ENCODE data around the gene AKAP8L.
"Not testable (repeated sequence)": the region's sequence is repeated elsewhere in the genome, so short reads cannot be mapped to it uniquely, and the experiment has no call there.

DNA sequence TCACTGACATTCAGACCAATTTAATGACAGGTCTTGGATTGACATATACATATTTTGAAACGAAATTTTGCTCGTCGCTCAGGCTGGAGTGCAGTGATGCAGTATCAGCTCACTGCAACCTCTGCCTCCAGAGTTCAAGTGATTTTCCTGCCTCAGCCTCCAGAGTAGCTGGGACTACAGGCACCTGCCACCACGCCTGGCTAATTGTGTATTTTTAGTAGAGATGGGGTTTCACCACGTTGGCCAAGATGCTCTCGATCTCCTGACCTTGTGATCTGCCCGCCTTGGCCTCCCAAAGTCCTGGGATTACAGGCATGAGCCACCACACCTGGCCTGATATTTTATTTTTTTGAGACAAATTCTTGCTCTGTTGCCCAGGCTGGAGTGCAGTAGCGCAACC lies 66.3 kb downstream of the AKAP8L start:
- TF ChIP-seq, protein P1, sequence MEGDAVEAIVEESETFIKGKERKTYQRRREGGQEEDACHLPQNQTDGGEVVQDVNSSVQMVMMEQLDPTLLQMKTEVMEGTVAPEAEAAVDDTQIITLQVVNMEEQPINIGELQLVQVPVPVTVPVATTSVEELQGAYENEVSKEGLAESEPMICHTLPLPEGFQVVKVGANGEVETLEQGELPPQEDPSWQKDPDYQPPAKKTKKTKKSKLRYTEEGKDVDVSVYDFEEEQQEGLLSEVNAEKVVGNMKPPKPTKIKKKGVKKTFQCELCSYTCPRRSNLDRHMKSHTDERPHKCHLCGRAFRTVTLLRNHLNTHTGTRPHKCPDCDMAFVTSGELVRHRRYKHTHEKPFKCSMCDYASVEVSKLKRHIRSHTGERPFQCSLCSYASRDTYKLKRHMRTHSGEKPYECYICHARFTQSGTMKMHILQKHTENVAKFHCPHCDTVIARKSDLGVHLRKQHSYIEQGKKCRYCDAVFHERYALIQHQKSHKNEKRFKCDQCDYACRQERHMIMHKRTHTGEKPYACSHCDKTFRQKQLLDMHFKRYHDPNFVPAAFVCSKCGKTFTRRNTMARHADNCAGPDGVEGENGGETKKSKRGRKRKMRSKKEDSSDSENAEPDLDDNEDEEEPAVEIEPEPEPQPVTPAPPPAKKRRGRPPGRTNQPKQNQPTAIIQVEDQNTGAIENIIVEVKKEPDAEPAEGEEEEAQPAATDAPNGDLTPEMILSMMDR (IDR thresholded peaks at IDR 0.05): not testable (repeated sequence)
- TF ChIP-seq MAX (CRISPR knock-in tag; IDR thresholded peaks at IDR 0.05); JUN (CRISPR knock-in tag; IDR thresholded peaks at IDR 0.05); TP53 (CRISPR knock-in tag; IDR thresholded peaks at IDR 0.05); AFF4 (CRISPR knock-in tag; IDR thresholded peaks at IDR 0.05; ENCODE audit: borderline replicate concordance); ZNF281 (CRISPR knock-in tag; IDR thresholded peaks at IDR 0.05); GABPB1 (CRISPR knock-in tag; IDR thresholded peaks at IDR 0.05); FOXP1 (CRISPR knock-in tag; IDR thresholded peaks at IDR 0.05; ENCODE audit: borderline replicate concordance); ZNF512 (CRISPR knock-in tag; IDR thresholded peaks at IDR 0.05; ENCODE audit: borderline replicate concordance); SP1 (CRISPR knock-in tag; conservative IDR thresholded peaks at IDR 0.05): not testable (repeated sequence)
- TF ChIP-seq, protein P2, sequence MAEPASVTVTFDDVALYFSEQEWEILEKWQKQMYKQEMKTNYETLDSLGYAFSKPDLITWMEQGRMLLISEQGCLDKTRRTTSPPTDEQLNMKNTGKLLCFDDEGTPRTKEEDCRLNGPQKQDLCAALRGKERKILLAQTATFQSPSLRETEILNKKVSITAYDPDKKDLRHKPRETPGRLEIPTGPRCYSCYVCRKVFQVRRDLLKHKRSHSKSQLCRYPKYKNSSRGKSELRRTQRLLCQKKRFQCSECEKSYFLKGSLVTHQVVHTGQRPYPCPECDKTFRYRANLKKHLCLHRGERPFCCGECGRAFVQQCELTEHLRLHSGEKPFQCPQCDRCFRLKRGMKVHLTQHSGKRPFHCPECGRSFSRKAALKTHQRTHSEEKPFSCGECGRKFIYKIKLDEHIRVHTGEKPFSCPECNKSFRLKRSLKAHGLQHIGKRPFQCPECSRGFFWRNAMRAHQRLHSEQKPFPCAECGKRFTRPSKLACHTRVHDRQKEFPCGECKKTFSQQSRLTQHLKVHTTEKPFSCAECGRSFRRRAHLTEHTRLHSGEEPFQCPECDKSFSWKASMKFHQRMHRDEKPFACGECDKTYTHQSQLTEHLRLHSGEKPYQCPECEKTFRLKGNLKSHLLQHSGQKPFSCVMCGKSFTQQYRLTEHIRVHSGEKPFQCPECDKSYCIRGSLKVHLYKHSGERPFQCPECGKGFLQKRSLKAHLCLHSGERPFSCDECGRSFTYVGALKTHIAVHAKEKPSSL (CRISPR knock-in tag; conservative IDR thresholded peaks at IDR 0.05): not testable (repeated sequence)
- TF ChIP-seq, protein P3, sequence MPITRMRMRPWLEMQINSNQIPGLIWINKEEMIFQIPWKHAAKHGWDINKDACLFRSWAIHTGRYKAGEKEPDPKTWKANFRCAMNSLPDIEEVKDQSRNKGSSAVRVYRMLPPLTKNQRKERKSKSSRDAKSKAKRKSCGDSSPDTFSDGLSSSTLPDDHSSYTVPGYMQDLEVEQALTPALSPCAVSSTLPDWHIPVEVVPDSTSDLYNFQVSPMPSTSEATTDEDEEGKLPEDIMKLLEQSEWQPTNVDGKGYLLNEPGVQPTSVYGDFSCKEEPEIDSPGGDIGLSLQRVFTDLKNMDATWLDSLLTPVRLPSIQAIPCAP (CRISPR knock-in tag; IDR thresholded peaks at IDR 0.05): not testable (repeated sequence)
